Liver (tissue), 3 donors: ENCODE results near the gene CABP4.
"Not testable (repeated sequence)": the region's sequence is repeated elsewhere in the genome, so short reads cannot be mapped to it uniquely, and the experiment has no call there.

ENCODE experiments used
- HNF4A ChIP-seq, 2 donors: conservative IDR thresholded peaks; 2 replicates each; pipeline ENCODE4 v1.6.1; 2016; ENCODE audit warnings: antibody characterized with exemption in 2 of 2, mild to moderate bottlenecking in 2 of 2
- RAD21 ChIP-seq, 2 donors: IDR thresholded peaks; 2 replicates each; pipeline ENCODE4 v1.6.1; 2016; ENCODE audit warnings: antibody characterized with exemption in 2 of 2, mild to moderate bottlenecking in 2 of 2
- YY1 ChIP-seq: IDR thresholded peaks from 2 replicates; pipeline ENCODE4 v1.6.1; 2016; ENCODE audit warnings: antibody characterized with exemption, mild to moderate bottlenecking
- TF ChIP-seq, protein P1 (sequence below): fragments of 150-350 bp; IDR thresholded peaks from 2 replicates; pipeline ENCODE4 v1.5.1; 2017; ENCODE audit warnings: improper control_type of control experiment, low read depth, low read length; ENCODE audit not compliant: missing input control
- donor health status: healthy.
- donor health status: healthy.

DNA sequence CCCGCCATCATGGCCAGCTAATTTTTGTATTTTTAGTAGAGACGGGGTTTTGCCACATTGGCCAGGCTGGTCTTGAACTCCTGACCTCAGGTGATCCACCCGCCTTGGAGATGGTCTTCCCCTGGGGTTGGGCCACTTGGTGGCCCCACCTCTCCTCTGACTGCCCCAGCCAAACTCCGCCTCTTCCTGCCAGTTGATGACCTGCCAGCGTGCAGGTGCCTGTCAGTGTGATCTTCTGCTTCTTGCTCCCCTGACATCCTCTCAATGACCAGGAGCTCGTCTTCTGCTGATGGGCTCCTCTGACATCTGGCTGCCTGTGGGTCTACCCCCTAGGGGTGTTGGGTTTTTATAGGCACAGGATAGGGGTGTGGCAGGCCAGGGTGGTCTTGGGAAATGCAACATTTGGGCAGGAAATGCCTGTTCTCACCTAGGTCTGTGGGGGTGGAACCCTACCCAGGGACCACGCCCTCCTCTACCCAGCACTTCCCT lies 30.8 kb downstream of the CABP4 start:
- TF ChIP-seq YY1; RAD21 (IDR thresholded peaks at IDR 0.05); HNF4A (conservative IDR thresholded peaks at IDR 0.05): not testable (repeated sequence)
- TF ChIP-seq, protein P1, sequence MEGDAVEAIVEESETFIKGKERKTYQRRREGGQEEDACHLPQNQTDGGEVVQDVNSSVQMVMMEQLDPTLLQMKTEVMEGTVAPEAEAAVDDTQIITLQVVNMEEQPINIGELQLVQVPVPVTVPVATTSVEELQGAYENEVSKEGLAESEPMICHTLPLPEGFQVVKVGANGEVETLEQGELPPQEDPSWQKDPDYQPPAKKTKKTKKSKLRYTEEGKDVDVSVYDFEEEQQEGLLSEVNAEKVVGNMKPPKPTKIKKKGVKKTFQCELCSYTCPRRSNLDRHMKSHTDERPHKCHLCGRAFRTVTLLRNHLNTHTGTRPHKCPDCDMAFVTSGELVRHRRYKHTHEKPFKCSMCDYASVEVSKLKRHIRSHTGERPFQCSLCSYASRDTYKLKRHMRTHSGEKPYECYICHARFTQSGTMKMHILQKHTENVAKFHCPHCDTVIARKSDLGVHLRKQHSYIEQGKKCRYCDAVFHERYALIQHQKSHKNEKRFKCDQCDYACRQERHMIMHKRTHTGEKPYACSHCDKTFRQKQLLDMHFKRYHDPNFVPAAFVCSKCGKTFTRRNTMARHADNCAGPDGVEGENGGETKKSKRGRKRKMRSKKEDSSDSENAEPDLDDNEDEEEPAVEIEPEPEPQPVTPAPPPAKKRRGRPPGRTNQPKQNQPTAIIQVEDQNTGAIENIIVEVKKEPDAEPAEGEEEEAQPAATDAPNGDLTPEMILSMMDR, result not testable (repeated sequence)
